ENCODE measurements around the gene TRAPPC3. TPM values are rescaled to one million over a fixed set of nuclear protein-coding genes. Genes with fewer than 3 reads are reported as not detected.

TRAPPC3 gene
- total and polyA plus RNA-seq, 9 of the 15 experiments (the other 6 are each of a cell fraction or from before 2014, with no cell fraction given) = 20.6 to 141 (median 112) TPM

- TF ChIP-seq, protein P1, sequence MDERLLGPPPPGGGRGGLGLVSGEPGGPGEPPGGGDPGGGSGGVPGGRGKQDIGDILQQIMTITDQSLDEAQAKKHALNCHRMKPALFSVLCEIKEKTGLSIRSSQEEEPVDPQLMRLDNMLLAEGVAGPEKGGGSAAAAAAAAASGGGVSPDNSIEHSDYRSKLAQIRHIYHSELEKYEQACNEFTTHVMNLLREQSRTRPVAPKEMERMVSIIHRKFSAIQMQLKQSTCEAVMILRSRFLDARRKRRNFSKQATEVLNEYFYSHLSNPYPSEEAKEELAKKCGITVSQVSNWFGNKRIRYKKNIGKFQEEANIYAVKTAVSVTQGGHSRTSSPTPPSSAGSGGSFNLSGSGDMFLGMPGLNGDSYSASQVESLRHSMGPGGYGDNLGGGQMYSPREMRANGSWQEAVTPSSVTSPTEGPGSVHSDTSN (CRISPR knock-in tag; IDR thresholded peaks at IDR 0.05; ENCODE audit: low read depth) = no peak
- TF ChIP-seq, protein P1 (tag; conservative IDR thresholded peaks at IDR 0.05; ENCODE audit: low read depth) = no peak; the same call in 1 of the 2 replicates
- peak; percentile 1; the same call in 1 of the 2 replicates for TF ChIP-seq NBN (IDR thresholded peaks at IDR 0.05; ENCODE audit: low read depth)
- no peak for TF ChIP-seq BRD4 (IDR thresholded peaks at IDR 0.05)
- TF ChIP-seq HDAC3 (IDR thresholded peaks at IDR 0.05; ENCODE audit: borderline replicate concordance, partially characterized antibody) = no peak
- 0 out of 2 replicates have a peak, but pooled peaks have one; percentile 45 for TF ChIP-seq ETV5 (CRISPR knock-in tag; IDR thresholded peaks at IDR 0.05; ENCODE audit: low read depth)
- TF ChIP-seq HDGF (IDR thresholded peaks at IDR 0.05) = peak; percentile 18
- TF ChIP-seq ZNF695 (CRISPR knock-in tag; IDR thresholded peaks at IDR 0.05) = no peak
- peak; percentile 78; the same call in 1 of the 2 replicates for TF ChIP-seq ZNF644 (tag; IDR thresholded peaks at IDR 0.05; ENCODE audit: low read depth)
- 0 out of 2 replicates have a peak, but pooled peaks have one; percentile 19 for TF ChIP-seq HES1 (IDR thresholded peaks at IDR 0.05; ENCODE audit: low read depth)
- no peak for TF ChIP-seq SETDB1 (IDR thresholded peaks at IDR 0.05; ENCODE audit: low read length)
- no peak for TF ChIP-seq ASH1L (IDR thresholded peaks at IDR 0.05; ENCODE audit: borderline replicate concordance, low read depth, partially characterized antibody)
- TF ChIP-seq ADNP (tag; IDR thresholded peaks at IDR 0.05) = no peak
- TF ChIP-seq ZNF282 (CRISPR knock-in tag; IDR thresholded peaks at IDR 0.05) = no peak
- TF ChIP-seq SAFB (IDR thresholded peaks at IDR 0.05; ENCODE audit: borderline replicate concordance, low read depth, low read length) = no peak
Observed at GRCh38 chr1:36151134-36151844, 2.0 kb upstream of the TRAPPC3 start (continued).

All from K562 (cell line).